ENCODE measurements around the gene SLC16A4. TPM values are rescaled to one million over a fixed set of nuclear protein-coding genes. Genes with fewer than 3 reads are reported as not detected.

Gene SLC16A4
- total and polyA plus RNA-seq, 12 donors: 1.3 to 3.5 (median 2.4) TPM

DNA sequence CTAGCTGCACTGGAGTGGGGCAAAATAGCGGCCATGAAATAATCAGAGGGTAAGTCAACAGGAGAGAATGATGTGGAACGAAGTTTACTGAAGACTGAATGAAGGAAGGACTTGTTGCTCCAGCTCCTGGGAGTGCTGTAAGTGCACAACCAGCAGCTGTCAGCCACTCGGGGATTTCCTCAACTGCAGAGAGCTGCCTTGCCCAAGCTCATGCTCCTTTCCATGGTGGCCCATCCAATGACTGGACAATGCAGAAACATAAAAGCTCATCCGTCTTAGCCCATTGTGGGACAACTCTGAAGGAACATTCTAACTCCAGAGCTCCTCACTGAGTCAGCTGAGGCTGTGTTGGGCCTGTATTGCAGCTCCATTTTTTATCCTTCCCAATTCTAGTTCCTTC is 72.8 kb downstream of the SLC16A4 start:
- H3K4me3 ChIP-seq: no peak overlapping the region
- 89 to 90% methylated on average over 4 of the region's 4 CpGs for WGBS, 2 donors
- intact Hi-C loops (cut with DNase I): loop anchor here in 4 of 10 donors (10.0 kb wide), 3 partner anchors 137 to 167 kb away; partner anchors contain the start of gene PROK1 (in 3 of the 4)
- no peaks in the 10 kb centered on the region for H3K36me3 ChIP-seq
- no peak for DNase-seq
- no peak for ATAC-seq
- no peak for TF ChIP-seq CTCF (IDR thresholded peaks at IDR 0.05)
- H3K27ac ChIP-seq: no peak overlapping the region
- H3K27me3 ChIP-seq: no peaks in the 10 kb centered on the region
- H3K4me1 ChIP-seq: peaks cover 0 to 1% (median 0%) of the 10 kb centered on the region in 9 donors
- H3K9me3 ChIP-seq: peaks cover 0 to 4% (median 0%) of the 10 kb centered on the region in 11 donors

GRCh38 chr1:110316735-110317134 is 74.1 kb downstream of the SLC16A4 start:
- H3K36me3 ChIP-seq: no peaks in the 10 kb centered on the region
- peaks cover 0 to 4% (median 0%) of the 10 kb centered on the region in 11 donors for H3K9me3 ChIP-seq
- no peak for TF ChIP-seq CTCF (IDR thresholded peaks at IDR 0.05)
- DNase-seq (no peak), ATAC-seq (no peak)
- peaks cover 3 to 13% (median 11%) of the 10 kb centered on the region in 9 donors for H3K4me1 ChIP-seq
- 64 to 81% methylated on average over 2 of the region's 2 CpGs for WGBS, 2 donors
- intact Hi-C loops (cut with DNase I): loop anchor here in 4 of 10 donors (10.0 kb wide), 3 partner anchors 138 to 168 kb away; partner anchors contain the start of gene PROK1 (in 3 of the 4)
- H3K27me3 ChIP-seq: no peaks in the 10 kb centered on the region
- no peak overlapping the region for H3K4me3 ChIP-seq
- no peak overlapping the region for H3K27ac ChIP-seq

Other genes starting within 250 kb of the SLC16A4 start
- gene SLC6A17, start 240.5 kb downstream of the SLC16A4 start, total RNA-seq: under 1 TPM in 7 of 10 donors, not detected in 3; 0.06 to 0.45 (median 0.19) TPM
- under 1 TPM in 1 of 2 donors, not detected in 1; 0.09 TPM for gene SLC6A17, start 240.5 kb downstream of the SLC16A4 start, polyA plus RNA-seq
- 10 to 100 TPM in 4 of 10 donors, 1 to 10 TPM in 6; 2.6 to 13.8 (median 6.1) TPM for gene KCNC4, start 180.7 kb downstream of the SLC16A4 start, total RNA-seq
- 1 to 10 TPM; 2.2 to 3.0 TPM for gene KCNC4, start 180.7 kb downstream of the SLC16A4 start, polyA plus RNA-seq
- gene RBM15, start 51.6 kb downstream of the SLC16A4 start, total RNA-seq: 10 to 100 TPM; 15.4 to 22.3 (median 19.4) TPM
- 1 to 10 TPM; 1.4 to 5.9 TPM for gene RBM15, start 51.6 kb downstream of the SLC16A4 start, polyA plus RNA-seq
- 100 to 1,000 TPM; 209 to 268 (median 245) TPM for gene LAMTOR5, start 16.7 kb upstream of the SLC16A4 start, total RNA-seq
- gene LAMTOR5, start 16.7 kb upstream of the SLC16A4 start, polyA plus RNA-seq: 100 to 1,000 TPM; 281 to 506 TPM
- gene PROK1, start 60.1 kb upstream of the SLC16A4 start, total RNA-seq: 1 to 10 TPM in 1 of 10 donors, under 1 TPM in 4, not detected in 5; 0.17 to 1.6 (median 0.29) TPM
- gene PROK1, start 60.1 kb upstream of the SLC16A4 start, polyA plus RNA-seq: 1 to 10 TPM in 1 of 2 donors, under 1 TPM in 1; 0.07 to 6.8 TPM
- gene KCNA10, start 128.1 kb upstream of the SLC16A4 start, total RNA-seq: not detected
- not detected for gene KCNA10, start 128.1 kb upstream of the SLC16A4 start, polyA plus RNA-seq
- gene KCNA2, start 215.3 kb upstream of the SLC16A4 start, total RNA-seq: 1 to 10 TPM in 3 of 10 donors, under 1 TPM in 7; 0.47 to 1.6 (median 0.80) TPM
- gene KCNA2, start 215.3 kb upstream of the SLC16A4 start, polyA plus RNA-seq: under 1 TPM; 0.04 to 0.29 TPM